H9 (cell line): ENCODE results near the gene SLC46A2. TPM values are rescaled to one million over a fixed set of nuclear protein-coding genes. Genes with fewer than 3 reads are reported as not detected.

Experiments
- DNase-seq: peaks from one replicate; pipeline ENCODE4 v3.0.0-alpha.2; 2017
- H2AFZ ChIP-seq: one replicate; pipeline ENCODE4 v1.6.1; 2013; ENCODE audit warnings: mild to moderate bottlenecking, low read length, control low read depth, moderate library complexity
- H2AK5ac ChIP-seq: 2 replicates; pipeline ENCODE4 v1.6.1; 2013; ENCODE audit warnings: low read length, control low read depth, mixed read lengths; ENCODE audit not compliant: insufficient read length
- H2BK120ac ChIP-seq: one replicate; pipeline ENCODE4 v1.6.1; 2013; ENCODE audit warnings: low read depth, mild to moderate bottlenecking, low read length, control low read depth, inconsistent platforms; ENCODE audit not compliant: poor library complexity, severe bottlenecking
- H2BK12ac ChIP-seq: 2 replicates; pipeline ENCODE4 v1.6.1; 2013; ENCODE audit warnings: low read length, control low read depth, mixed read lengths, low read depth; ENCODE audit not compliant: insufficient read length
- H2BK15ac ChIP-seq: 2 replicates; pipeline ENCODE4 v1.6.1; 2013; ENCODE audit warnings: low read depth, low read length, control low read depth
- H2BK20ac ChIP-seq: one replicate; pipeline ENCODE4 v1.6.1; 2013; ENCODE audit warnings: low read depth, mild to moderate bottlenecking, low read length, control low read depth, inconsistent platforms; ENCODE audit not compliant: poor library complexity, severe bottlenecking
- H2BK5ac ChIP-seq: 2 replicates; pipeline ENCODE4 v1.6.1; 2013; ENCODE audit warnings: low read length, control low read depth, mixed read lengths; ENCODE audit not compliant: insufficient read length
- H3K14ac ChIP-seq: 2 replicates; pipeline ENCODE4 v1.6.1; 2013; ENCODE audit warnings: low read length, control low read depth; ENCODE audit not compliant: insufficient read depth
- H3K18ac ChIP-seq: 2 replicates; pipeline ENCODE4 v1.6.1; 2013; ENCODE audit warnings: low read depth, mild to moderate bottlenecking, mixed read lengths, low read length, control low read depth; ENCODE audit not compliant: insufficient read length
- H3K23ac ChIP-seq: 2 replicates; pipeline ENCODE4 v1.6.1; 2013; ENCODE audit warnings: low read length, control low read depth, mixed read lengths, low read depth; ENCODE audit not compliant: insufficient read length
- H3K23me2 ChIP-seq: 2 replicates; pipeline ENCODE4 v1.6.1; 2013; ENCODE audit warnings: low read depth, mild to moderate bottlenecking, mixed read lengths, low read length, control low read depth; ENCODE audit not compliant: insufficient read length, poor library complexity, severe bottlenecking
- H3K27ac ChIP-seq: 2 replicates; pipeline ENCODE4 v1.5.1; 2013; ENCODE audit warnings: low read length, control low read depth, mixed read lengths, low read depth; ENCODE audit not compliant: insufficient read length
- H3K27me3 ChIP-seq: 2 replicates; pipeline ENCODE4 v1.6.1; 2013; ENCODE audit warnings: low read length, control low read depth, inconsistent platforms; ENCODE audit not compliant: insufficient read depth
- H3K4ac ChIP-seq: 2 replicates; pipeline ENCODE4 v1.6.1; 2013; ENCODE audit warnings: low read depth, mild to moderate bottlenecking, control low read depth, inconsistent platforms, low read length, moderate library complexity
- H3K4me1 ChIP-seq: 2 replicates; pipeline ENCODE4 v1.6.1; 2013; ENCODE audit warnings: low read length, control low read depth, inconsistent platforms; ENCODE audit not compliant: insufficient read depth
- H3K4me2 ChIP-seq: 2 replicates; pipeline ENCODE4 v1.6.1; 2013; ENCODE audit warnings: low read length, control low read depth, mixed read lengths; ENCODE audit not compliant: insufficient read length, insufficient read depth
- H3K56ac ChIP-seq: 2 replicates; pipeline ENCODE4 v1.6.1; 2013; ENCODE audit warnings: low read depth, mild to moderate bottlenecking, mixed read lengths, low read length, control low read depth; ENCODE audit not compliant: insufficient read length
- H3K79me1 ChIP-seq: 2 replicates; pipeline ENCODE4 v1.6.1; 2013; ENCODE audit warnings: low read depth, mild to moderate bottlenecking, moderate library complexity, low read length, control low read depth, inconsistent platforms; ENCODE audit not compliant: insufficient read depth, poor library complexity, severe bottlenecking
- H3K79me2 ChIP-seq: 2 replicates; pipeline ENCODE4 v1.6.1; 2013; ENCODE audit warnings: low read length, control low read depth, inconsistent platforms; ENCODE audit not compliant: insufficient read depth
- H3K9ac ChIP-seq: 2 replicates; pipeline ENCODE4 v1.6.1; 2013; ENCODE audit warnings: low read length, control low read depth, mixed read lengths; ENCODE audit not compliant: insufficient read length; ENCODE audit errors: extremely low read depth
- H3K9me3 ChIP-seq: one replicate; pipeline ENCODE4 v1.6.1; 2013; ENCODE audit warnings: low read depth, low read length, inconsistent platforms; ENCODE audit not compliant: control insufficient read depth
- H3T11ph ChIP-seq: one replicate; pipeline ENCODE4 v1.6.1; 2013; ENCODE audit warnings: mild to moderate bottlenecking, low read length, control low read depth, inconsistent platforms
- H4K20me1 ChIP-seq: one replicate; pipeline ENCODE4 v1.6.1; 2013; ENCODE audit not compliant: control insufficient read depth, insufficient read length, insufficient read depth
- H4K5ac ChIP-seq: 2 replicates; pipeline ENCODE4 v1.6.1; 2013; ENCODE audit warnings: low read depth, mild to moderate bottlenecking, mixed read lengths, low read length, control low read depth; ENCODE audit not compliant: insufficient read length
- H4K8ac ChIP-seq: replicated peaks from 2 replicates; pipeline ENCODE4 v1.6.1; 2013; ENCODE audit warnings: low read length, control low read depth, mixed read lengths, low read depth; ENCODE audit not compliant: insufficient read length
- H4K91ac ChIP-seq: 2 replicates; pipeline ENCODE4 v1.6.1; 2013; ENCODE audit warnings: low read depth, mild to moderate bottlenecking, moderate library complexity, mixed read lengths, low read length, control low read depth; ENCODE audit not compliant: insufficient read length
- H3K27ac Mint-ChIP-seq, 3 experiments: 2 replicates in 2 of 3; 3 replicates in 1 of 3; pipeline ENCODE4 v1.8.0; 2020 to 2021; ENCODE audit warnings: mixed read lengths in 3 of 3, mild to moderate bottlenecking in 1 of 3, moderate library complexity in 1 of 3
- H3K27me3 Mint-ChIP-seq: 2 replicates; pipeline ENCODE4 v1.8.0; 2021; ENCODE audit warnings: low read depth, mild to moderate bottlenecking, moderate library complexity, mixed read lengths
- H3K36me3 Mint-ChIP-seq, 3 experiments: 2 replicates in 2 of 3; 3 replicates in 1 of 3; pipeline ENCODE4 v1.8.0; 2020 to 2021; ENCODE audit warnings: low read depth in 3 of 3, mixed read lengths in 3 of 3; ENCODE audit not compliant: insufficient read depth in 1 of 3
- H3K4me1 Mint-ChIP-seq, 2 experiments: 2 replicates each; pipeline ENCODE4 v1.8.0; 2020; ENCODE audit warnings: mixed read lengths in 2 of 2
- H3K4me3 Mint-ChIP-seq, 2 experiments: 2 replicates in 1 of 2; 3 replicates in 1 of 2; pipeline ENCODE4 v1.8.0; 2020 to 2021; ENCODE audit warnings: mild to moderate bottlenecking in 2 of 2, mixed read lengths in 2 of 2, moderate library complexity in 1 of 2
- H3K9me3 Mint-ChIP-seq, 2 experiments: 2 replicates in 1 of 2; 3 replicates in 1 of 2; pipeline ENCODE4 v1.8.0; 2020; ENCODE audit warnings: mild to moderate bottlenecking in 2 of 2, mixed read lengths in 2 of 2, moderate library complexity in 1 of 2
- CTCF ChIP-seq: fragments of 200-600 bp; sonication (generic); conservative IDR thresholded peaks from 3 replicates; pipeline ENCODE4 v1.8.0; 2021; ENCODE audit warnings: antibody characterized with exemption, mild to moderate bottlenecking
- WGBS: extraction: QIAGEN DNeasy Blood & Tissue Kit; methylation state at CpG from one replicate; pipeline ENCODE4 v1.1.7; 2013; ENCODE audit warnings: missing lambda C conversion rate, low lambda C conversion rate, mixed read lengths; ENCODE audit not compliant: insufficient read length; ENCODE audit errors: extremely low coverage; 5-methylcytosine and 5-hydroxymethylcytosine counted together
- total RNA-seq: library from RNA; stranded (reverse); gene quantifications from 2 replicates; pipeline ENCODE4 v1.2.1, GENCODE V29; 2021

The SLC46A2 gene
- total RNA-seq, 1 experiment from 2014 or later, result not detected

DNA sequence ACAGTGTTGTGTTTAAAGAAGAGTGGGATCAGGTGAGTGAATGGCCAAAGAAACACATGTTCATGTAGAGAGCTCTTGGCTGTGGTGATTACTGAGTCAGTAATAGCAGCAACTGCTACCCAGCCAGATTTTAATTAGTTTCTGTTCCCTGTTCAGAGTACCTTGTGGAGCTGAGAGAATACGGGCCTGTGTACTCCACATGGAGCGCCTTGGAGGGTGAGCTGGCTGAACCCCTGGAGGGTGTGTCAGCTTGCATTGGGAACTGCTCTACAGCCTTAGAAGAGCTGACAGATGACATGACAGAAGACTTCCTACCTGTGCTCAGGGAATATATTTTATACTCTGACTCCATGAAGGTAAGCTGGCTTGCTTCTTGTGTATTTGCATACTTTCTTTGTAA, 52.3 kb downstream of the SLC46A2 start:
- no peak overlapping the region for H2AK5ac ChIP-seq
- H3T11ph ChIP-seq, result no peak overlapping the region
- H3K9ac ChIP-seq, result no peak overlapping the region
- H3K27me3 Mint-ChIP-seq, result no peaks in the 10 kb centered on the region
- H3K23me2 ChIP-seq, result no peaks in the 10 kb centered on the region
- H3K27ac Mint-ChIP-seq, result no peak overlapping the region
- H2BK20ac ChIP-seq, result no peak overlapping the region
- H3K9me3 Mint-ChIP-seq, result no peaks in the 10 kb centered on the region
- peaks cover 10 to 41% (median 28%) of the 10 kb centered on the region in 3 experiments; a peak in 6 of 7 replicates for H3K36me3 Mint-ChIP-seq
- H3K4me2 ChIP-seq, result no peak overlapping the region
- H4K5ac ChIP-seq, result no peak overlapping the region
- H3K27ac ChIP-seq, result no peak overlapping the region
- no peak overlapping the region for H3K4ac ChIP-seq
- no peak overlapping the region for H3K18ac ChIP-seq
- no peak overlapping the region for H3K4me3 Mint-ChIP-seq
- no peak overlapping the region for H2AFZ ChIP-seq
- no peak overlapping the region for H2BK12ac ChIP-seq
- no peak for TF ChIP-seq CTCF
- H2BK120ac ChIP-seq, result no peak overlapping the region
- no peak overlapping the region for H3K56ac ChIP-seq
- WGBS, result no CpG with 5 or more reads among the region's 2 CpGs
- H2BK15ac ChIP-seq, result no peak overlapping the region
- H4K91ac ChIP-seq, result no peak overlapping the region
- H2BK5ac ChIP-seq, result no peak overlapping the region
- no peaks in the 10 kb centered on the region for H3K27me3 ChIP-seq
- no peak overlapping the region for H4K8ac ChIP-seq
- no peaks in the 10 kb centered on the region for H4K20me1 ChIP-seq
- no peaks in the 10 kb centered on the region for H3K4me1 ChIP-seq
- DNase-seq, result no peak
- H3K79me1 ChIP-seq, result no peaks in the 10 kb centered on the region
- H3K9me3 ChIP-seq, result no peaks in the 10 kb centered on the region
- no peaks in the 10 kb centered on the region for H3K79me2 ChIP-seq
- no peak overlapping the region for H3K23ac ChIP-seq
- H3K4me1 Mint-ChIP-seq, result peaks cover 8 to 13% of the 10 kb centered on the region in 2 experiments
- no peak overlapping the region for H3K14ac ChIP-seq
